ENCODE measurements around the gene SPG7.

Gene SPG7

DNA sequence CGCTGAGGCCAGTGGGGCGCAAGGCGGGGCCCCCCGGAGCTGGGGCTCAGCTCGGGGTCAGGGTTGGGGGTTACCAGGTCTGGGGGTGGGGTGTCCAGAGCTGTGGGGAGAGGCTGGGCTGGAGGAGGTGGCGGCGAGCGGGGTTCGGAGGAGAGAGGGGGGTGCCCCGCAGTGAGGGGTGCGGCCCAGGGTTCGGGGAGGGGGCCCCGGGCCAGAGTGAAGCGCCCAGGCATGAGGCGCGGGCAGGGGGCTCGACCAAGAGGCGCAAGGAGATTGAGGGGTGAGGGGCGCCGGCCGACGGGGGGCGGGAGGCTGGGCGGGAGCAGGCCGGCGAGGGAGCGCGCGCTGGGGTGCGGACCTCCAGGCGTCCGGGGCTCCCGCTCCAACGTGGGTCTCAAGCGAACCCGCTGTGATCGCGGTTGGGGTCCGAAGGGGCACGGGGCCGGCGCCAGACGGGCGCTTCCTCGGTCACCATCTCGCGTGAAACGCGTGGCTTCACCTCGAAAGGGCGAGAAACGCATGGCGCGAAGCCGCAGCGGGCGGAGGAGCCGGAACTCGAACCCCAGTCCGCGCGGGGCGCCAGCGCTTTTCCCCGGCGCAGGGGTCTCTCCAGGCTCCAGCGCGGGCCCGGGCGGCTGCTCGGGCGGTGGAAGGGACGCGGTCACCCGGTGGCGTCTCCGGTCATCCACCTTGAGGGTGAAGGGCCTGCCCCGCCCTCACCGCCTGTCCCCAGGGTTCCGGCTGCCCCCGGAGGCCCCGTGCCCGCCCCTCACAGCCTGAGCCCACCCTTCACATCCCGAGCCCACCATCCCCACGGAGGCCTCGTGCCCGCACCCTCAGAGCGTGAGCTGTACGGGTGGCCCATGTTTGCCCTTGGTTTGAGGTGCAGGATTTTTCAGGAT is 68.2 kb downstream of the SPG7 start:
- TF ChIP-seq, protein P1, sequence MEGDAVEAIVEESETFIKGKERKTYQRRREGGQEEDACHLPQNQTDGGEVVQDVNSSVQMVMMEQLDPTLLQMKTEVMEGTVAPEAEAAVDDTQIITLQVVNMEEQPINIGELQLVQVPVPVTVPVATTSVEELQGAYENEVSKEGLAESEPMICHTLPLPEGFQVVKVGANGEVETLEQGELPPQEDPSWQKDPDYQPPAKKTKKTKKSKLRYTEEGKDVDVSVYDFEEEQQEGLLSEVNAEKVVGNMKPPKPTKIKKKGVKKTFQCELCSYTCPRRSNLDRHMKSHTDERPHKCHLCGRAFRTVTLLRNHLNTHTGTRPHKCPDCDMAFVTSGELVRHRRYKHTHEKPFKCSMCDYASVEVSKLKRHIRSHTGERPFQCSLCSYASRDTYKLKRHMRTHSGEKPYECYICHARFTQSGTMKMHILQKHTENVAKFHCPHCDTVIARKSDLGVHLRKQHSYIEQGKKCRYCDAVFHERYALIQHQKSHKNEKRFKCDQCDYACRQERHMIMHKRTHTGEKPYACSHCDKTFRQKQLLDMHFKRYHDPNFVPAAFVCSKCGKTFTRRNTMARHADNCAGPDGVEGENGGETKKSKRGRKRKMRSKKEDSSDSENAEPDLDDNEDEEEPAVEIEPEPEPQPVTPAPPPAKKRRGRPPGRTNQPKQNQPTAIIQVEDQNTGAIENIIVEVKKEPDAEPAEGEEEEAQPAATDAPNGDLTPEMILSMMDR (IDR thresholded peaks at IDR 0.05; ENCODE audit: borderline replicate concordance, insufficient read depth, low read depth, low read length): no peak

DNA sequence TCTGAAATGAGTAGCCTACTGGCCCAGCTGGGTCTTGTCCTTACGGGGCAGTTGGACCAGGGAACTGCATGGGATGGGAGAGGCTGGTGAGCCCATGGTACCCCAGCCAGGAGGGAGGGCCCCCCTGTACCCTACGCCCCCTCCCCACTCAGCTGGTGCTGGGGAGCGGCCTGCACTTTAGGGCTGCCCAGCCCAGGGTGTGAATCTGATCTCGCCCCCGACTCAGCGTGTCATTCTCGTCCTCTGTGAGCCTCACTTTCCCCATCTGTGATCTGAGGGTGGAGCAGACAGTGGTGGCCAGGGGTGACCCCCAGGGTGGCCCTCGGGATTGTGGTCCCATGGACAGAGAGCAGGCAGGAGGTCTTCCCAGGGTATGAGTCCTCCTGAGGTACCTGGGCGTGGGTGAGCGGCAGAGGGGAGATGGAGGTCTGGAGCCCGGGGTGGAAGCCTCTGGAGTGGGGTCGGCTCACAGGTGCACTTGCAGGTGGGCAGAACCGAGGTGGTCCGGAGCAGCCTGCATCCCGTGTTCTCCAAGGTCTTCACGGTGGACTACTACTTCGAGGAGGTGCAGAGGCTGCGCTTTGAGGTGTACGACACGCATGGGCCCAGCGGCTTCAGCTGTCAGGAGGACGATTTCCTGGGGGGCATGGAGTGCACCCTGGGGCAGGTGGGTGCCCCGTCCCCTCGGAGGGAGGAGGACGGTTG is 69.0 kb downstream of the SPG7 start:
- TF ChIP-seq, protein P1 (IDR thresholded peaks at IDR 0.05; ENCODE audit: borderline replicate concordance, insufficient read depth, low read depth, low read length): no peak
- no peak overlapping the region for H3K4me3 ChIP-seq (ENCODE audit: low read depth, low read length)

More for the DNA sequence above, 68.2 kb downstream of the SPG7 start:
- peak overlapping the region; percentile 65 for H3K4me3 ChIP-seq (ENCODE audit: low read depth, low read length)

DNA sequence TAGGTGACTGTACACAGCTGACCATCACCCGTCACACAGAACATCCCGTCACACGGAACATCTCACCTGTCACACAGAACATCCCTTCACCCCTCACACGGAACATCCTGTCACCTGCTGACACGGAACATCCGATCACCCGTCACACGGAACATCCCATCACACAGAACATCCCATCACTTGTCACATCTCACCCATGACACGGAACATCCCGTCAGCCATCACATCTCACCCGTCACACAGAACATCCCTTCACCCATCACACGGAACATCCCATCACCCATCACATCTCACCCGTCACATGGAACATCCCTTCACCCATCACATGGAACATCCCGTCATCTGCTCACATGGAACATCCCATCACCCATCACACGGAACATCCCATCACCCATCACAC is 71.1 kb downstream of the SPG7 start:
- no peak overlapping the region for H3K4me3 ChIP-seq (ENCODE audit: low read depth, low read length)
- TF ChIP-seq, protein P1 (IDR thresholded peaks at IDR 0.05; ENCODE audit: borderline replicate concordance, insufficient read depth, low read depth, low read length): no peak

DNA sequence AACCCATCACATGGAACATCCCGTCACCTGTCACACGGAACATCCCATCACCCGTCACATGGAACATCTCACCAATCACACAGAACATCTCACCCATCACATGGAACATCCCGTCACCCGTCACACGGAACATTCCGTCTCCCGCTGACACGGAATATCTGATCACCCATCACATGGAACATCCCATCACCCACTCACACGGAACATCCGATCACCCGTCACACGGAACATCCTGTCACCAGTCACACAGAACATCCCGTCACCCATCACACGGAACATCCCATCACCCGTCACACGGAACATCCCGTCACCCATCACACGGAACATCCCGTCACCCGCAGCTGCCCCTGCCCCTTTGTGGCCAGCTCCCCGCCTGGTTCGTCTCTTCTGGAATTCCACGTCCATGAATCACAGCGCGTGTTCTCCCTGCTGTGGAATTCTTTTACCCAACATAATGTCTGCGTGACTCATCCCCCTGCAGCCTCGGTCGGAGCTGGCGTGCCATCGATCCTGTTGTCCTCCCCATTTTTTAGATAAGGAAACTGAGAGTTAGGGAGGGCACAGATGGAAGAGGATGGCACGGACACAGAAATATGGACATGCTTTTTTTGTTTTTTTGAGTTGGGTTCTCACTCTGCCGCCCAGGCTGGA is 73.0 kb downstream of the SPG7 start:
- TF ChIP-seq, protein P1 (IDR thresholded peaks at IDR 0.05; ENCODE audit: borderline replicate concordance, insufficient read depth, low read depth, low read length): no peak
- no peak overlapping the region for H3K4me3 ChIP-seq (ENCODE audit: low read depth, low read length)

DNA sequence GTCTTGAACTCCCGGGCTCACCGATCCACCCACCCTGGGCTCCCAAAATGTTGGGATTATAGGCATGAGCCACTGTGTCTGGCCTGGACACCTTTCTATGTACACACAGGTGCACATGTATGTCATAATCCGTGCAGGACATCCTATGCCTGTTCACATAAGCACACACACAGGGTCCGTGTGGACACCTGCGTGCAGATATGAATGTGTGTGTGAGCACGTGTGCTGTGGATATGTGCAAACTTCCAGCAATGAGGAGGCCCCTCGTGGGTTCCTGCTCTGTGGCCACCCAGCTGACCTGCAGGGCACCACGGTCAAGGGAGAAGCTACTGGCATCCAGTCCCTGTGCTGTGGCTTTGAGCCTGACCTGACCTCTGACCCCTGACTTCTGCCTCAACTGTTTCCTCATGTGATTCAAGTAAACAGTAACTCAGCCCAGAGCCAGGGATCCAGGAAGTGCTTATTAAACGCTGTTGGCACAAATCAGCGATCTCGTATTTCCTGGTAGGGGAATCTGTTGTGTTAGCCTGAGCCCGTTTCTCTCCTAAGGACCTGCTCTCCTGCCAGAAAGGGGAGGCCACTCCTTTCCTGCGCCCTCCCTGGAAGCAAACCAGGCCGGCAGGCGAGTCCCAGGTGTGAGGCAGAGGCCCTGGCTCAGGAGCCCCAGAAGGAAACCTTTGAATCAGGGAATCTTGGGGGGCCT is 73.8 kb downstream of the SPG7 start:
- H3K4me3 ChIP-seq (ENCODE audit: low read depth, low read length): no peak overlapping the region
- TF ChIP-seq, protein P1 (IDR thresholded peaks at IDR 0.05; ENCODE audit: borderline replicate concordance, insufficient read depth, low read depth, low read length): no peak

DNA sequence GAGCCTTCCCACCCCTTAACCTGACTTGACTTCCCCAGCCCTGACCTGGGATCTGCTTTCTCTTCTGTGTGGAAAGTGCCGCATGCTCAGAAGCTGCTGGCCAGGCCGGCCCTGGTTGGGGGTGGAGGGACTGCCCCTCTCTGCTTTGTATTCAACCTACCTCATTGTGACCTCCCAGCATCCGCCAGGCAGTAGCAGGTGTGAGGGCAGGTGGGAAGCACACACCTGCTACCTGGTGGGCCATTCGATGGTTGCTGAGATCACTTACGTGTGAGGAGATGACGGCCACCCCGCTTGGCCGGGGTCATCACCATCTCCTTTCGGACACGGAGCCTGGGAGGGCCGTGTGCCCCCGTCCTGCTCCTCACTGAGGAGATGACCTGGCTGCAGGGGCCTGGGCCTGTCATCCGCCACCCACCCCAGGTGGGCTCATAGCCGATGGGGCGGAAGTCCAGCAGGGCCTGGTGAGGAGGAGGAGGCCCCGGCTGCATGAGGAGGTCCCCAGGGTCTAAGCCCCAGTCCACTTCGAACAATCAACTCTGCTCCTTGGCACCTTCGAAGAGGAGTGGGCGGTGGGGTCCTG is 74.5 kb downstream of the SPG7 start:
- TF ChIP-seq, protein P1 (IDR thresholded peaks at IDR 0.05; ENCODE audit: borderline replicate concordance, insufficient read depth, low read depth, low read length): no peak
- no peak overlapping the region for H3K4me3 ChIP-seq (ENCODE audit: low read depth, low read length)
